ENCODE results near the gene RAP1A. TPM values are rescaled to one million over a fixed set of nuclear protein-coding genes. Genes with fewer than 3 reads are reported as not detected.

RAP1A gene
- total RNA-seq, 1 experiment from 2014 or later, result 55.2 TPM

GRCh38 chr1:111581166-111581565 lies 38.4 kb upstream of the RAP1A start:
- H4K20me1 ChIP-seq (ENCODE audit: insufficient read depth), result no peaks in the 10 kb centered on the region
- no peaks in the 10 kb centered on the region for H3K9me3 ChIP-seq (ENCODE audit: insufficient read depth, low read depth)
- H3F3A ChIP-seq (ENCODE audit: insufficient read depth, low read depth), result no peaks in the 10 kb centered on the region
- no peak overlapping the region for H3K4me2 ChIP-seq
- no peaks in the 10 kb centered on the region for H3K4me1 ChIP-seq (replicated peaks; ENCODE audit: insufficient read depth)
- H3K79me2 ChIP-seq (ENCODE audit: low read depth), result no peaks in the 10 kb centered on the region
- no peak overlapping the region for H3K4me3 ChIP-seq
- H3K27ac ChIP-seq, result no peak overlapping the region
- ChIA-PET CTCF (no interaction called here), POLR2A (ENCODE audit: unreplicated experiment) (no interaction called here)
- H3K36me3 ChIP-seq (ENCODE audit: low read depth), result no peaks in the 10 kb centered on the region
- no peaks in the 10 kb centered on the region for H3K9me2 ChIP-seq (ENCODE audit: insufficient read depth)
- TF ChIP-seq CTCF (conservative IDR thresholded peaks at IDR 0.05), result no peak
- TF ChIP-seq EZH2 (IDR thresholded peaks at IDR 0.05; ENCODE audit: low read depth), result no peak
- no TSS peak for BruUV-seq (replicated peaks)
- H3K27me3 ChIP-seq (ENCODE audit: insufficient read depth, low read depth), result no peaks in the 10 kb centered on the region
- no peak overlapping the region for H2AFZ ChIP-seq
- intact Hi-C loops (cut with micrococcal nuclease; ENCODE audit: unreplicated experiment), result no loop called here
- no peak for DNase-seq

DNA sequence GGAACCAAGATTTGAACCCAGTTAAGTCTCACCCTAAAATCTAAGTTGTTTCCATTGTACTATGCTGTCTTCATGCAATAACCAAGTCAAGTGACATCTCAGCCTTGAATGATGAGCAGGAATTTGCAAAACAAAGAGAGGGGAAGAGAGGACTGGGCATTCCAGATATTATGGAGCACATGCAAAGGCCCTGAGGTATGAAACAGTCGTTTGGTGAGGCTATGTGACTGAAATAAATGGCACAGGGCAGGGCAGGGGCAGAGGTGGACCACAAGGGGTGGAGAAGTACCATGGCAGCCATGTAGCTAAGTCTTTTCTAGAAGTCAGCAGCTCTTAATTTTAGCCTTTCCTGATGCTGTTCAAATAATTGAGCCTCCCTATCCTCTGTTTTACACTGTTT lies 37.6 kb upstream of the RAP1A start:
- Histone ChIP-seq H3K27me3 (ENCODE audit: insufficient read depth, low read depth) (no peaks in the 10 kb centered on the region), H3K27ac (no peak overlapping the region), H3K36me3 (ENCODE audit: low read depth) (no peaks in the 10 kb centered on the region), H3K4me3 (no peak overlapping the region), H3K9me3 (ENCODE audit: insufficient read depth, low read depth) (no peaks in the 10 kb centered on the region), H2AFZ (no peak overlapping the region), H3K9me2 (ENCODE audit: insufficient read depth) (no peaks in the 10 kb centered on the region), H3K79me2 (ENCODE audit: low read depth) (no peaks in the 10 kb centered on the region), H3K4me1 (replicated peaks; ENCODE audit: insufficient read depth) (no peaks in the 10 kb centered on the region), H3F3A (ENCODE audit: insufficient read depth, low read depth) (no peaks in the 10 kb centered on the region), H4K20me1 (ENCODE audit: insufficient read depth) (no peaks in the 10 kb centered on the region), H3K4me2 (no peak overlapping the region)
- no TSS peak for BruUV-seq (replicated peaks)
- DNase-seq, result no peak
- TF ChIP-seq CTCF (conservative IDR thresholded peaks at IDR 0.05) (no peak), EZH2 (IDR thresholded peaks at IDR 0.05; ENCODE audit: low read depth) (no peak)
- ChIA-PET POLR2A (ENCODE audit: unreplicated experiment) (interaction anchor here (0.6 to 0.7 kb wide), 2 partner anchors 121 to 196 kb away, joined by 4 to 6 read pairs; no protein-coding TSS in a partner anchor), CTCF (interaction anchor here (0.6 kb wide), 1 partner anchor 392 kb away, joined by 4 read pairs; no protein-coding TSS in a partner anchor)
- intact Hi-C loops (cut with micrococcal nuclease; ENCODE audit: unreplicated experiment), result no loop called here

GRCh38 chr1:111582644-111583618 lies 36.7 kb upstream of the RAP1A start:
- no peak for DNase-seq
- no peaks in the 10 kb centered on the region for H3K36me3 ChIP-seq (ENCODE audit: low read depth)
- H3K4me3 ChIP-seq, result no peak overlapping the region
- no peaks in the 10 kb centered on the region for H3K79me2 ChIP-seq (ENCODE audit: low read depth)
- intact Hi-C loops (cut with micrococcal nuclease; ENCODE audit: unreplicated experiment), result no loop called here
- ChIA-PET CTCF (no interaction called here), POLR2A (ENCODE audit: unreplicated experiment) (interaction anchor here (0.7 kb wide), 1 partner anchor 120 kb away, joined by 4 read pairs; no protein-coding TSS in a partner anchor)
- no peak overlapping the region for H3K4me2 ChIP-seq
- H3F3A ChIP-seq (ENCODE audit: insufficient read depth, low read depth), result no peaks in the 10 kb centered on the region
- H2AFZ ChIP-seq, result no peak overlapping the region
- no peak overlapping the region for H3K27ac ChIP-seq
- no peaks in the 10 kb centered on the region for H3K27me3 ChIP-seq (ENCODE audit: insufficient read depth, low read depth)
- BruUV-seq (replicated peaks), result no TSS peak
- H3K9me2 ChIP-seq (ENCODE audit: insufficient read depth), result no peaks in the 10 kb centered on the region
- TF ChIP-seq CTCF (conservative IDR thresholded peaks at IDR 0.05), result no peak
- TF ChIP-seq EZH2 (IDR thresholded peaks at IDR 0.05; ENCODE audit: low read depth), result no peak
- H3K4me1 ChIP-seq (replicated peaks; ENCODE audit: insufficient read depth), result no peaks in the 10 kb centered on the region
- no peaks in the 10 kb centered on the region for H4K20me1 ChIP-seq (ENCODE audit: insufficient read depth)
- H3K9me3 ChIP-seq (ENCODE audit: insufficient read depth, low read depth), result no peaks in the 10 kb centered on the region

Data from PC-9 (cell line).